Fibroblast of the aortic adventitia (primary cell): ENCODE data around the gene NDP. TPM values are rescaled to one million over a fixed set of nuclear protein-coding genes. Genes with fewer than 3 reads are reported as not detected.
"Not testable (repeated sequence)": the region's sequence is repeated elsewhere in the genome, so short reads cannot be mapped to it uniquely, and the experiment has no call there.

ENCODE experiments used
- DNase-seq: peaks from one replicate; pipeline ENCODE4 v3.0.0-alpha.2; 2010; ENCODE audit warnings: low read depth
- H3K4me3 ChIP-seq: 2 replicates; pipeline ENCODE4 v1.5.1; 2011; ENCODE audit warnings: low read depth, mild to moderate bottlenecking, control low read depth, low read length, moderate library complexity
- CTCF ChIP-seq: IDR thresholded peaks from 2 replicates; pipeline ENCODE4 v1.5.1; 2011; ENCODE audit warnings: mild to moderate bottlenecking, low read length, control low read depth, inconsistent platforms; ENCODE audit not compliant: insufficient read depth
- total RNA-seq: library from RNA; depleted of rRNA; stranded (reverse); fragments of >200 nt; gene quantifications from 2 replicates; pipeline ENCODE4 v1.2.3, GENCODE V29; 2012; ENCODE audit warnings: low replicate concordance

The NDP gene
- total RNA-seq, 1 donor, result 2.9 TPM

GRCh38 chrX:43940816-43941474 lies 32.2 kb downstream of the NDP start:
- DNase-seq, result peak; percentile 65
- H3K4me3 ChIP-seq, result no peak overlapping the region
- no peak for TF ChIP-seq CTCF

GRCh38 chrX:43939187-43939926 lies 33.8 kb downstream of the NDP start:
- DNase-seq, result peak; percentile 35
- no peak for TF ChIP-seq CTCF
- no peak overlapping the region for H3K4me3 ChIP-seq

- DNase-seq, H3K4me3 ChIP-seq: not testable (repeated sequence)
Measured at GRCh38 chrX:43922032-43922431, 51.2 kb downstream of the NDP start.

GRCh38 chrX:43910772-43911171 lies 62.4 kb downstream of the NDP start:
- H3K4me3 ChIP-seq, DNase-seq: not testable (repeated sequence)

GRCh38 chrX:43910012-43910411 lies 63.2 kb downstream of the NDP start:
- H3K4me3 ChIP-seq, result no peak overlapping the region
- TF ChIP-seq CTCF, result no peak
- no peak for DNase-seq

GRCh38 chrX:43909141-43909540 lies 64.0 kb downstream of the NDP start:
- H3K4me3 ChIP-seq, result no peak overlapping the region
- DNase-seq, result no peak
- TF ChIP-seq CTCF, result no peak

- DNase-seq, result no peak
- TF ChIP-seq CTCF, result no peak
- H3K4me3 ChIP-seq, result no peak overlapping the region
Measured at GRCh38 chrX:43899878-43900815, 73.0 kb downstream of the NDP start.

Other genes starting within 250 kb of the NDP start
- gene MAOB, start 90.9 kb downstream of the NDP start, total RNA-seq, result 0.72 TPM in 1 of 2 replicates, not detected in the other